Activated CD4-positive, alpha-beta T cell treated with anti-CD3 and anti-CD28 coated beads, Interleukin-2, amount 50 U/mL, for 48 hours (primary cell): ENCODE results near the gene CBR1.
A peak's percentile ranks its signal among the peaks of the same experiment; 100 is the strongest.
"Not testable (repeated sequence)": the region's sequence is repeated elsewhere in the genome, so short reads cannot be mapped to it uniquely, and the experiment has no call there.

ENCODE experiments used
- DNase-seq, 2 experiments: peaks; one replicate each; pipeline ENCODE4 v3.0.0-alpha.2; 2020

CBR1 gene

GRCh38 chr21:36052860-36053714, 16.7 kb upstream of the CBR1 start:
- DNase-seq, result no peak

DNA sequence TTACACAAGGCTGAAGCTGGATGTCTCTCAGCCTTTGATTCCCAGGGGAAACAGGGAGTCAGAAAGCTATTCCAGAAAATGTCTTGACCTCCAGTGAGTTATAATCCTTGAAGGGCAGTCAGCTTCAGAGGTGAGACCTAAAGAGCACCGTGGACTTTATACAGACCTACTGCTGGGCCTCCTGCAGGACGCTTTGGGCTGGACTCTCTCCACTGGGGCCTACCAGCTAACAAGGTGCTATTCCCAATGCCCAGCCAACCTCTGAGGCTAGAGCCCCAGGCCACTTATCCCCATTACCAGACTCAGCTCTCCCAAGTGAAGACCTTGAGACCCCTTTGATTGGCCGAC, 16.1 kb upstream of the CBR1 start:
- DNase-seq, result no peak

DNA sequence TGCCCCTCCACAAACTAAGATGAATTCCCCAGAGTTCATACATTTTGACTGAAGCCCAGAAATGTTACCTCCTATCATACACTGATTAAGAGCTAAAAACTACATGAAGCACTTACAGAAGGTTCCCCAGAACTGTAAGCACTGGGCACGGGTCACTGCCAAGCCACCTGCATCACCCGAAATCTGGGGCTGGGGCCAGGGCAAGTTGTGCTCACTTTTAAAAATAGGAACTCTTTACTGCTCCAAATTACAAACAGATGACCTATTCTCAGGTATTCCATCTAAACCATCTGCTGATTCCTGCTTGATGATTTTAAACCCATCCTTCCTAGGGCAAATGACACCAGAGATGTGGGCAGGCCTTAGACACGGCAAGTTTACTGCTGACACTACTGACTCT, 14.3 kb upstream of the CBR1 start:
- DNase-seq, result no peak

DNA sequence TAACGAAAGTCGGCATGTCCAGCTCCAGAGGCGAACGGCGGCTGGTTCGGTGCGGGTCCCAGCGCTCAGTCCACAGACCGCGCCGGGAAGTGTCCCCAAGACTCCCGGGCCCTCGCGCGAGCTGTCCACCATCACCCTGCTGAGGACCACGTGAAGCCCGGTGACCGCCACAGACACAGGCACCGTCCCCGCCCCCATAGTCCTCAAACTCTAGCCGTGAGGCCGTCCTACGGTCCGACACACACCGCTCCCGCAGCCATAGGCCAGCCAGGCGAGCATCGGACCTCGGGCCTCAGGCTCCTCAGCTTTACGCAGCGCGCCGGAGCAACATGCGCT, 10.0 kb upstream of the CBR1 start:
- DNase-seq, result no peak

DNA sequence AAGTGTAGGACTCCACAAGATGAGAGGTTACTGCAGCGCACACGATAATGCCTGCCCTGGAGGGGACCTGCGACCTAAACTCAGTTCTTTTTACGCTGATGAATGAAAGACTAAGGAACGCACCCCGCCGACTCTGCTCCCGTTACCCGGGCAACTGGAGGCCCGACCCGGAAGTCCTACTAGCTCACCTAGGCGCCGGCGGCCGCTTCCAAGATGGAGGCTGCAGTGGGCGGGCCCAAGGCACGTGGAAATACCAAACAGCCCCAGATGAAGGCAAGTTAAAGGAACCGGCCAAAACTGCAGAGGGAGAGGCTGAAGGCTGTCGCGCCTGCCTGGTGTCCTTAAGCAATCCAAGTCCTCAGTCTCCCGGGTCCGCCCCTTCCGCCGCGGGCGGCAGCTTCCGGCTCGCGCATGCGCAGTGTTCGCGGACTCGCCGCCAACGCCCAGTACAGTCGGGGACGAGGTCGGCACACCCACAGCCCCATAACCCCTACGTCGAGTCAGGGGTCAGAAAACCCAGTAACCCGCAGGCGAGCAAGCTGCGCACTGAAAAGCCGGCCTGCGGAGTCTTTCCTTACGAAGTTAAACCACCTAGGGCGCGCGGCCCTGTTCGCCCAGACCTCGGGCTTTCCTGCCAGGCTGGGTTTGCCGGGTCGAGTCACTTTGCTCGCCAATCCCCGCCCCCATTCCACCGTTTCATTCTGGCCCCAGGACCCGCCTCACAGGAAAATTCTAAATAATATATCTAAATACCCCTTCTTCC, 9.5 kb upstream of the CBR1 start, which contains the start of gene SETD4:
Gene SETD4, minus strand, starts transcription at position 368 of the 763 bp plus-strand sequence. CDS start 1,638 bp downstream, outside the sequence.
- DNase-seq, result peak; percentile 91 to 92

- no peak for DNase-seq
These were observed 8.4 kb upstream of the CBR1 start for GRCh38 chr21:36061445-36061844.

DNA sequence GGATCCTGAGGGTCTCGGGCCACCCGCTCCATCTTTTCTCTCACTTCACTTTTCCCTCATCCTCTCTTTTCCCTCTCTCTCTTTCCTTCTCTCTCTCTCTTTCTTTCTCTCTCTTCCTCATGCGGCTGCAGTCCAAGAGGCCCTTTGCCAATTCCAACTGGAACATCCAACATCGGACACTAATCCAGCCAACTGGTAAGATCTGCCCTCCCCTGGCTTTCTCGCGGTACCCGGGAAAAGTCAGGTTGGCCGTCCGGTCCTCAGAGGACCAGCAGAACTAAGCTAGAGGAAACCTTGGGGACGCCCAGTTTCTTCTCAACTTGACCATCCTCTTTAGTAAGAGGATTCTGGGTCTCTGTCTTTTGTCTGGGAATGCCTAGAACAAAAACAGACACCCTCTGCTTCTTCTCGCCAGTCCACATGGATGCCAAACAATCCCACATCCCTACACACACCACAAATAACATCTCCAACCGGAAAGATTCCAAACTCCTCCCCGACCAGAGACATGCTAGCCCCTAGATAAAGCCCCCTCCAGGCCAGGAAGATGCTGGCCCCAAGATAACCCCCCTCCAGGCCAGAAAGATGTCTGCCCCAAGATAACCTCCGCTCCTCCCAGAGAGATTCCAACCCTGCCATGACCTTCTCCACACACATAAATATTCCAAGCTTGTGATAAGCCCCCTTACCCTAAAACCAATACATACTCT, 6.3 kb upstream of the CBR1 start:
- DNase-seq, result no peak

GRCh38 chr21:36064085-36064460, 5.8 kb upstream of the CBR1 start:
- no peak for DNase-seq

GRCh38 chr21:36065497-36066036, 4.3 kb upstream of the CBR1 start:
- no peak for DNase-seq

DNA sequence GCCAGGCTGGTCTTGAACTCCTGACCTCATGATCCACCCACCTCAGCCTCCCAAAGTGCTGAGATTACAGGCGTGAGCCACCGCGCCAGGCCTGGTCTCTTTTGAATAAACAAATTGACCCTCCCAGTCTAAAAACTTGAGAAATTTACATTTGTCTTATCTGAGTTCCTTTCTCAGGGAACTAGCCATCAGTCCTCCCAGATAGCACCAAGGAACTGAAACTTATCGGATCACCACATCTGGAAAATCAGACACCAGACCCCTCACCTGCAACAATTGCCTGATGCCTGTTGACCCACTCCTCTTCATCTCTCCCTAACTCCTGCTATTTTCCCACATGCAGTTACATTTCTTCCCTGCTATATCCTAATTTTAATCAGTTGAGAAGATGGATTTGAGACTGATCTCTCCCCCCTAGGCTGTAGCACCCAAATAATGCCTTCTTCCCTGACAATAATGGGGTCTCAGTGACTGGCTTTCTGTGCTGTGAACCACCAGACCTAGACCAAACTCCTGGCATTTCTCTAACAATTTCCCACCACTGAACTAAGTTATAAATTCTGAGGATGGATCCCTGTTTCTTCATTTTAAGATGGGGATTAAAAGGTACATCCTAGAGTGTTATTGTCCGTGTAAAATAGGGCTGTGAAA, 951 bp upstream of the CBR1 start:
- DNase-seq, result no peak

DNA sequence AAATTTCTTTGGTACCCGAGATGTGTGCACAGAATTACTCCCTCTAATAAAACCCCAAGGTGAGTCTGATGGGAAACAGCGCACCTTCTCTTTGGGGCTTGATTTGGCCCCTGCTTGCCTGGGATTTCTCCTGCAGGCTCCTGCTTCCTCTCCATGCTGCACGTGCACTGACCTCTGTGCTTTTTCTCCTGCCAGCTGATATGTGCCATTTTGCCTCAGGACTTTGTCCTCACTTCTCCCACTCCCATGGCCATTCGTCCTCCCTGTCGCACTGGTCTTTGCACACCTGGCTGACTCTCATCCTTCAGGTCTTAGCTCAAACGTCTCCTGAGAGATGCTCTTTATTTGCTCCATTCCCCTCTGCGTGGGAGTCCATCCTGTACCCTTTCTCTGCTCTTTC, 1.2 kb downstream of the CBR1 start:
- DNase-seq, result no peak

GRCh38 chr21:36072453-36073162, 2.8 kb downstream of the CBR1 start:
- no peak for DNase-seq

- DNase-seq, result no peak
These were observed 3.4 kb downstream of the CBR1 start for GRCh38 chr21:36073181-36073580.

GRCh38 chr21:36073911-36074310, 4.1 kb downstream of the CBR1 start:
- not testable (repeated sequence) for DNase-seq

DNA sequence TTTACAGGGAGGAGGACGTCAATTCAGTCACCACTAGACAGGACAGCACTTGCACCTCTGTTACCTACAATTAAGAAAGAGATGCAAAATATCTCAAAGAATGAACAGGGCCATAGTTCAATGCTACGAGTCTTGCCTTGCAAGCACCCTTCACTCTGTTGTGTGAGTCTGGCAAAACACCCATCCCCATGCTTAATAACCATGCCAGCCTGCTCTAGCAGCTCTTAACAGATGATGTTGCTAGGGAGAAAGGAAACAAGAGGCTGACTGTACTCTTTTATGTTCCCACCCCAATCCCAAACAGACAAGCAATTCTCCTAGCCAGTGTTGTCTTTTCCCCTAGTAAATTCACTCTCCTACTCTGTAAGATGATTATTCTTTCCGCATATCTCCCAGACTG, 5.3 kb downstream of the CBR1 start:
- DNase-seq, result no peak

- DNase-seq, result no peak
These were observed 6.1 kb downstream of the CBR1 start for GRCh38 chr21:36075953-36076352.

DNA sequence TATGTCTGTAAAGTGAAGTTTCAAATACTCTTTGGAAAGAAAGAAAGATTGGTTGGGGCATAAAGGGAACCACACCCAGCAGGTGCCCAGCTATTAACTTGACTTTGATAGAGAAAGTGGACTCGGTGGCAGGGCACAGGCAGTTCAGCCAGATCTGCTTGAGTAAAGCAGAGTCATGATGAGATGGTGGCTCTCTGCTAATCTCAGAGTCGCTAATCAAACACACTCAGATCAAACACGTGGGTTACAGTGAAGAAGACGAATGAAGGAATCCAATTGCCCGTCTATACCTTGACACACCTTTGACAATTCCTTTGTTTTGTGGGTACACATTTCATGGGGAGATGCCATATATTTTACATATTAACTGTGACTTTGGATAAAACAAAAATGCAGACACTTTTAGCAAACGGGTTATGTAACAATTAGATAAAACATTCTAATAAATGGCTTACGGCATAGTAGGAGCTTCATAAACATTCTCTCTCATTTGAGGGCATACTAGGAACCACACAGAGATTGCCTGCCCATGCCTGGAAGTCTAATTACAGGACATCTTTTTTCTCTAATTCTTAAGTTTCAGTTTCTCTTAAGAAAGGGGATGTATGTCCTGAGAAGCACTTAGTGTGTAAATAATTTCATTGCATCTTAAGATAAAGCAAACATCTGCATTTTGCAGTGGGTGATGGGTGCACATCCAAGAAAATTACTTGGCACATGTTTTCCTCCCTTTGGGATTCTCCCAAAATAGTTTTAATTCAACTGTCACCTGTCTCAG, 7.2 kb downstream of the CBR1 start:
- DNase-seq, result no peak

GRCh38 chr21:36077758-36078157, 7.9 kb downstream of the CBR1 start:
- no peak for DNase-seq

- peak; percentile 56 to 63 for DNase-seq
These were observed 9.3 kb downstream of the CBR1 start for GRCh38 chr21:36079010-36079649.

GRCh38 chr21:36079671-36080070, 9.8 kb downstream of the CBR1 start:
- no peak for DNase-seq

GRCh38 chr21:36080386-36080785, 10.6 kb downstream of the CBR1 start:
- DNase-seq, result no peak
